Breast epithelium (tissue), 4 donors: ENCODE results near the gene HUNK. TPM values are rescaled to one million over a fixed set of nuclear protein-coding genes. Genes with fewer than 3 reads are reported as not detected.

Experiments used
- DNase-seq, 2 donors: peaks; one replicate each; pipeline ENCODE4 v3.0.0-alpha.2; 2019; ENCODE audit warnings: low spot score in 2 of 2
- H3K27ac ChIP-seq, 2 donors: fragments of 200-600 bp; sonication (generic) in 1 of 2; one replicate each; pipeline ENCODE4 v1.5.1; 2016 to 2019; ENCODE audit warnings: mild to moderate bottlenecking in 1 of 2
- H3K27me3 ChIP-seq, 2 donors: fragments of 200-600 bp; sonication (generic) in 1 of 2; one replicate each; pipeline versions ENCODE4 v1.5.1 to v1.6.0; 2017 to 2019; ENCODE audit warnings: control low read depth in 1 of 2, mild to moderate bottlenecking in 1 of 2
- H3K36me3 ChIP-seq: fragments of 200-600 bp; one replicate; pipeline ENCODE4 v1.5.1; 2019
- H3K4me1 ChIP-seq, 2 donors: fragments of 200-600 bp; sonication (generic); one replicate each; pipeline ENCODE4 v1.5.1; 2016 to 2019; ENCODE audit warnings: control low read depth in 1 of 2
- H3K4me3 ChIP-seq, 3 donors: fragments of 200-600 bp; sonication (generic); 1 replicate in 2 of 3; 2 replicates in 1 of 3; pipeline ENCODE4 v1.5.1; 2016 to 2019; ENCODE audit warnings: mild to moderate bottlenecking in 3 of 3, moderate library complexity in 2 of 3
- H3K9me3 ChIP-seq, 2 donors: fragments of 200-600 bp; sonication (generic) in 1 of 2; one replicate each; pipeline ENCODE4 v1.5.1; 2016 to 2019; ENCODE audit warnings: control low read depth in 1 of 2
- POLR2A ChIP-seq: fragments of 450-650 bp; IDR thresholded peaks from one replicate; pipeline ENCODE4 v1.6.1; 2016; ENCODE audit warnings: antibody characterized with exemption, mild to moderate bottlenecking, moderate library complexity
- POLR2AphosphoS5 ChIP-seq, 3 donors: sonication (generic); formaldehyde crosslinking; IDR thresholded peaks; one replicate each; pipeline ENCODE4 v1.6.1; 2017; ENCODE audit warnings: antibody characterized with exemption in 3 of 3
- intact Hi-C: fragments of 100-400 bp; cut with DNase I; formaldehyde crosslinking; loops from one replicate; pipeline ENCODE4 v1.15.1; 2023; ENCODE audit warnings: low total_unique reads
- total RNA-seq, 3 donors: library from RNA; depleted of rRNA; stranded (reverse); fragments of >200 nt; gene quantifications; one replicate each; pipeline ENCODE4 v1.1.0, GENCODE V29; 2016
- TF ChIP-seq, protein P1 (sequence below), 3 donors: fragments of 450-650 bp; IDR thresholded peaks; one replicate each; pipeline ENCODE4 v1.5.1; 2016 to 2017; ENCODE audit warnings: antibody characterized with exemption in 3 of 3, mild to moderate bottlenecking in 3 of 3, moderate library complexity in 3 of 3

Gene HUNK
- total RNA-seq, 3 donors from 2014 or later: 0.32 to 2.0 (median 1.3) TPM

DNA sequence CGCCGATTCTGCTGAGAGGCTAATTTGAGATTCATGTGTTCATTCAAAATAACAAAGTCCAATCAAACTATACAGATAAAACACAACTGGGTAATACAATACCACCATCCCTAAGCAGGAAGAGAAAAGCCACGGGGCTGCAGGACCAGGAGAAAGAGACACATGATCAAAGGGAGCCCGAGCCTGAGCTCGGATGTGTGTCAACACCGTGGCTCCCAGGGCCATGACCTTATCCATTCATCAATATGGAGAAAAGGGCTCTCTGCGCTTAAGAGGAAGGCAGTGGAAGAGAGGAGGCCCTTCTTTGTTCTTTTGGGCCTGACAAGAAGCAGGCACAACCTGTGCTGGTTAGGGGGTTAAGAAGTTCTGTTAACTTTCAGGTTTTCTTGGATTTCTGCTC is 56.7 kb downstream of the HUNK start:
- H3K27me3 ChIP-seq: no peaks in the 10 kb centered on the region
- no peaks in the 10 kb centered on the region for H3K36me3 ChIP-seq
- no peaks in the 10 kb centered on the region for H3K9me3 ChIP-seq
- H3K4me1 ChIP-seq: no peaks in the 10 kb centered on the region
- H3K27ac ChIP-seq: no peak overlapping the region
- TF ChIP-seq POLR2A (no peak), POLR2AphosphoS5 (IDR thresholded peaks at IDR 0.05) (no peak)
- TF ChIP-seq, protein P1, sequence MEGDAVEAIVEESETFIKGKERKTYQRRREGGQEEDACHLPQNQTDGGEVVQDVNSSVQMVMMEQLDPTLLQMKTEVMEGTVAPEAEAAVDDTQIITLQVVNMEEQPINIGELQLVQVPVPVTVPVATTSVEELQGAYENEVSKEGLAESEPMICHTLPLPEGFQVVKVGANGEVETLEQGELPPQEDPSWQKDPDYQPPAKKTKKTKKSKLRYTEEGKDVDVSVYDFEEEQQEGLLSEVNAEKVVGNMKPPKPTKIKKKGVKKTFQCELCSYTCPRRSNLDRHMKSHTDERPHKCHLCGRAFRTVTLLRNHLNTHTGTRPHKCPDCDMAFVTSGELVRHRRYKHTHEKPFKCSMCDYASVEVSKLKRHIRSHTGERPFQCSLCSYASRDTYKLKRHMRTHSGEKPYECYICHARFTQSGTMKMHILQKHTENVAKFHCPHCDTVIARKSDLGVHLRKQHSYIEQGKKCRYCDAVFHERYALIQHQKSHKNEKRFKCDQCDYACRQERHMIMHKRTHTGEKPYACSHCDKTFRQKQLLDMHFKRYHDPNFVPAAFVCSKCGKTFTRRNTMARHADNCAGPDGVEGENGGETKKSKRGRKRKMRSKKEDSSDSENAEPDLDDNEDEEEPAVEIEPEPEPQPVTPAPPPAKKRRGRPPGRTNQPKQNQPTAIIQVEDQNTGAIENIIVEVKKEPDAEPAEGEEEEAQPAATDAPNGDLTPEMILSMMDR (IDR thresholded peaks at IDR 0.05): no peak
- no peak for DNase-seq
- H3K4me3 ChIP-seq: no peak overlapping the region
- intact Hi-C loops: no loop called here

DNA sequence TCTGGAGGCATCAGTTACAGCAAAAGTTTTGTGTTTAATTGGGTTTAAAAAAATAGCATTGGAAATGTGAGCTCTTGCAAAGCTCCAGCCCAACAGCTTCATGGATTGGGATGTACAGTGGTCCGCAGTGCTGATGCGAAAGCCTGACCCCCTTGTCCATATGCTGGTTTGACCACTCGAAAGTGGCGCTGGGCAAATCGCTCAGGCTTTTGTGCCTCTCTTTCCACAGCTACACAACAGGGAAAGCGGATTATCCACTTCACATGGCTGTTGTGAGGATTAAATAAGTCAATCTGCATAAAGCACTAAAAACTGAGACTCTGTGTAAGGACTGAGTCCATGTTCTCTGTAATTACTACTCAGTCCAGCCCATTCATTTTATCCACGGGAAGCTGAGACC is 57.2 kb downstream of the HUNK start:
- H3K4me3 ChIP-seq: no peak overlapping the region
- no peak for DNase-seq
- no peaks in the 10 kb centered on the region for H3K27me3 ChIP-seq
- H3K27ac ChIP-seq: no peak overlapping the region
- no peaks in the 10 kb centered on the region for H3K4me1 ChIP-seq
- TF ChIP-seq POLR2AphosphoS5 (IDR thresholded peaks at IDR 0.05): no peak
- TF ChIP-seq POLR2A: no peak
- TF ChIP-seq, protein P1 (IDR thresholded peaks at IDR 0.05): no peak
- no peaks in the 10 kb centered on the region for H3K9me3 ChIP-seq
- intact Hi-C loops: no loop called here
- H3K36me3 ChIP-seq: no peaks in the 10 kb centered on the region

DNA sequence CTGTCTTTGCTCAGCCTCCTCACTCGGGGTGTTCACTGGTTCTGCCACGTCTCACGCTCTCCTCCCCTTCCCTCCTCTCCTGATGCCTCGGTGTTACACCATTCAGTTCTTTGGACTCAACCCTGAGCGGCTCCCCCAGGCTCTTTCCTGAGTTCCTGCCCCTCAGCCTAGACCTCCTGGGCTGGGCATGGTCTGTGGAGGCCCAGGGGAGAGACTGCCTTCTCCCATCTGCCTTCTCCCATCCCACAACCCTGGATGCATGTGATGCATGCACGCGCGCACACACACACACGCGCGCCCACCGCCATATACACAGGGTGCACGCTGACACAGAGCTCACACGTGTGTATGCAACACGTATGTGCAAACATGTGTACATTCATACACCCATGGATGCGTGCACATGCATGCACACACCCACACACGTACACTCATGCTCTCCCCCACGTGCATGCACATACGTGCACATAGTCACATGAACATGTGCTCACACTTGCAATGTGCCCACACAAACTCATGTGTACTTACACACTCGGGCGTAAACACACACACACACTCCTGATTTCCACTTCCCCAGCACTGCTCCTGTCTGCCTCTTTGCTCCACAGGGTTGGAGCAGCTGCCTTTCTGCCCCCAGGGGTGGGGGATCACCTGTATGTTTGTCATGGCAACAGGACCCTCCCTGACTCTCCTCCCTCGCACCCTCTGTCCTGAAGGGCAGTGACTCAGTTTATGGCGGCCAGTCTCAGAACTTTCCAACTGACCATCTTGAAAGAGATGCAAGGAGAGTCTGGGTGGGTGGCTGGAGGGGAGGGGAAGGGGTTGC is 59.0 kb downstream of the HUNK start:
- Histone ChIP-seq H3K4me3 (no peak overlapping the region), H3K9me3 (no peaks in the 10 kb centered on the region), H3K27me3 (no peaks in the 10 kb centered on the region), H3K27ac (no peak overlapping the region), H3K36me3 (no peaks in the 10 kb centered on the region), H3K4me1 (no peaks in the 10 kb centered on the region)
- TF ChIP-seq, protein P1 (IDR thresholded peaks at IDR 0.05): no peak
- TF ChIP-seq POLR2AphosphoS5 (IDR thresholded peaks at IDR 0.05) (no peak), POLR2A (no peak)
- DNase-seq: no peak
- intact Hi-C loops: no loop called here

DNA sequence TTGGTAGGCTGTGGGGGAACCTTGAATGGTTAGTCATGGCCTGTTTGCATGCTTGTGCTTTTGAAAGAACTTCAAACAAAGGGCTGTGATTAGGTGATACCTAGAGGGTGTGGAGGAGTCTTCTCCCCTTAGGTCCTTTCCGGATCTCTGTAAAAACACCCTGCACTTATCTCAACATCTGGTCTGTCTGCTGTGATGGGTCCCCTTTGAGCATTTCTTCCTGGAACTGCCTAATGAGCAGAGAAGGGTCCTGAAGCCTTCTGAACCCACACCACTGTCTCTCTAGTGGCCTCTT is 59.6 kb downstream of the HUNK start:
- DNase-seq: no peak

DNA sequence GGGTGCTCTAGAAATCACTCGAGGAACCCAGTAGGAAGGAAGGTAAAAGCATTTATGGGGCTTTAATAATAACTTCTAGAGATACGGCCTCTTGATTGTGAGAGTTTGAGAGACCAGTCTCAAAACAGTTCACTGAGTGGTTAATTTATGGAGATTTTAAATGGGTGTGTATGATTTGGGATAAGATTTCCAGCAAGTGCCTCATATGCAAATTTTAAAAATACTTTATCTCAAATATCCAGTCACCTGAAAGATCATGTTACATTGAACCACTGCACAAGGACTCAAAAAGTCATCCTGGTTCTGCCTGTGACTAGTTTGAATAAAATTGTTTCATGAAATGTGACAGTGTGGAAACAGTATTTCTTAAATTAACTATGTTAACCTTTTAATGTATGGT is 64.5 kb downstream of the HUNK start:
- H3K9me3 ChIP-seq: no peaks in the 10 kb centered on the region
- no peaks in the 10 kb centered on the region for H3K27me3 ChIP-seq
- intact Hi-C loops: no loop called here
- TF ChIP-seq POLR2A (no peak), POLR2AphosphoS5 (IDR thresholded peaks at IDR 0.05) (no peak)
- TF ChIP-seq, protein P1 (IDR thresholded peaks at IDR 0.05): no peak
- DNase-seq: no peak
- no peak overlapping the region for H3K4me3 ChIP-seq
- no peaks in the 10 kb centered on the region for H3K36me3 ChIP-seq
- H3K27ac ChIP-seq: no peak overlapping the region
- no peaks in the 10 kb centered on the region for H3K4me1 ChIP-seq

More for the DNA sequence above, 59.6 kb downstream of the HUNK start:
- Histone ChIP-seq H3K27ac (no peak overlapping the region), H3K36me3 (no peaks in the 10 kb centered on the region), H3K27me3 (no peaks in the 10 kb centered on the region), H3K9me3 (no peaks in the 10 kb centered on the region), H3K4me1 (no peaks in the 10 kb centered on the region), H3K4me3 (no peak overlapping the region)
- TF ChIP-seq POLR2A (no peak), POLR2AphosphoS5 (IDR thresholded peaks at IDR 0.05) (no peak)
- TF ChIP-seq, protein P1 (IDR thresholded peaks at IDR 0.05): no peak
- intact Hi-C loops: no loop called here
